ENCODE data around the gene IGFL3.
"Not testable (repeated sequence)": the region's sequence is repeated elsewhere in the genome, so short reads cannot be mapped to it uniquely, and the experiment has no call there.

GRCh38 chr19:46078573-46079332 lies 45.7 kb downstream of the IGFL3 start:
- TF ChIP-seq CTCF (IDR thresholded peaks at IDR 0.05; ENCODE audit: poor library complexity, severe bottlenecking), result peak; percentile 62
- TF ChIP-seq EZH2 (IDR thresholded peaks at IDR 0.05; ENCODE audit: borderline replicate concordance, insufficient read depth, low read length, poor library complexity, severe bottlenecking); REST (IDR thresholded peaks at IDR 0.05; ENCODE audit: borderline replicate concordance): not testable (repeated sequence)
